Endothelial cell of umbilical vein (primary cell): Measurements from ENCODE around the gene SH3TC1.

ENCODE experiments used
- CTCF ChIP-seq, 2 donors: IDR thresholded peaks; 1 replicate in 1 of 2; 2 replicates in 1 of 2; pipeline ENCODE4 v1.5.1; 2011; ENCODE audit warnings: low read length in 2 of 2, mild to moderate bottlenecking in 2 of 2, moderate library complexity in 2 of 2, control low read depth in 1 of 2, inconsistent platforms in 1 of 2, low read depth in 1 of 2; ENCODE audit not compliant: insufficient read depth in 1 of 2; ENCODE audit errors: extremely low read depth in 1 of 2
- EZH2 ChIP-seq: IDR thresholded peaks from 2 replicates; pipeline ENCODE4 v1.6.1; 2012; ENCODE audit warnings: borderline replicate concordance, low read depth, mild to moderate bottlenecking, moderate library complexity, low read length, inconsistent platforms; ENCODE audit not compliant: severe bottlenecking
- FOS ChIP-seq: IDR thresholded peaks from 2 replicates; pipeline ENCODE4 v1.6.1; 2011; ENCODE audit warnings: mild to moderate bottlenecking, low read length, moderate library complexity, borderline replicate concordance; ENCODE audit not compliant: insufficient read depth
- GATA2 ChIP-seq: IDR thresholded peaks from 2 replicates; pipeline ENCODE4 v1.7.0; 2011; ENCODE audit warnings: low read depth, mild to moderate bottlenecking, moderate library complexity, mixed read lengths, low read length; ENCODE audit not compliant: insufficient read length, insufficient read depth
- MAX ChIP-seq: IDR thresholded peaks from 2 replicates; pipeline ENCODE4 v1.6.1; 2011; ENCODE audit not compliant: insufficient read depth, insufficient read length
- MYC ChIP-seq: IDR thresholded peaks from one replicate; pipeline ENCODE4 v1.6.1; 2011; ENCODE audit warnings: mild to moderate bottlenecking, low read depth, low read length
- POLR2A ChIP-seq: IDR thresholded peaks from 2 replicates; pipeline ENCODE4 v1.6.1; 2012; ENCODE audit warnings: low read depth, mild to moderate bottlenecking, control low read depth, low read length
- POLR2AphosphoS5 ChIP-seq: IDR thresholded peaks from 2 replicates; pipeline ENCODE4 v1.6.1; 2012; ENCODE audit warnings: low read depth, mild to moderate bottlenecking, control low read depth, low read length, moderate library complexity; ENCODE audit not compliant: insufficient read depth

- TF ChIP-seq EZH2 (no peak), POLR2A (no peak), CTCF (IDR thresholded peaks at IDR 0.05; ENCODE audit: extremely low read depth in 1 of 2, insufficient read depth in 1 of 2, low read depth in 1 of 2, low read length in 2 of 2) (no peak), MAX (no peak), MYC (no peak), GATA2 (no peak), POLR2AphosphoS5 (no peak), FOS (no peak)
Observed at GRCh38 chr4:8235224-8235623, 36.1 kb downstream of the SH3TC1 start.
